DMS53 treated with DMSO at 0.1 percent for 48 hours (cell line): ENCODE measurements around the gene EXOC3L1.

Experiments used
- DNase-seq: peaks from one replicate; lab custom pipeline; 2025; ENCODE audit not compliant: unreplicated experiment; lab: John Stamatoyannopoulos, UW

The EXOC3L1 gene

GRCh38 chr16:67183627-67184452, 6.1 kb downstream of the EXOC3L1 start, which contains the start of gene MATCAP1:
Gene MATCAP1 (minus strand): TSS chr16:67183963. CDS start chr16:67180610, 3,353 bp downstream.
- DNase-seq = peak; percentile 87

GRCh38 chr16:67183284-67183626, 6.7 kb downstream of the EXOC3L1 start:
- no peak for DNase-seq

GRCh38 chr16:67182288-67182687, 7.6 kb downstream of the EXOC3L1 start:
- DNase-seq = no peak

GRCh38 chr16:67181346-67181745, 8.6 kb downstream of the EXOC3L1 start:
- no peak for DNase-seq

GRCh38 chr16:67180166-67180565, 9.8 kb downstream of the EXOC3L1 start:
- DNase-seq = no peak

- no peak for DNase-seq
Measured at GRCh38 chr16:67179421-67180080, 10.4 kb downstream of the EXOC3L1 start.

GRCh38 chr16:67177743-67178699, 11.9 kb downstream of the EXOC3L1 start:
- peak; percentile 76 for DNase-seq

GRCh38 chr16:67176662-67177061, 13.3 kb downstream of the EXOC3L1 start:
- DNase-seq = no peak

- no peak for DNase-seq
Measured at GRCh38 chr16:67174706-67175231, 15.2 kb downstream of the EXOC3L1 start.

- peak; percentile 79 for DNase-seq
Measured at GRCh38 chr16:67173808-67174705, 15.9 kb downstream of the EXOC3L1 start.

GRCh38 chr16:67173323-67173722, 16.6 kb downstream of the EXOC3L1 start:
- no peak for DNase-seq

- DNase-seq = no peak
Measured at GRCh38 chr16:67170949-67171649, 18.8 kb downstream of the EXOC3L1 start.

- peak; percentile 55 for DNase-seq
Measured at GRCh38 chr16:67170168-67170948, 19.6 kb downstream of the EXOC3L1 start, which contains the start of gene NOL3. Gene NOL3 (plus strand): TSS chr16:67170538.

GRCh38 chr16:67169642-67170167, 20.2 kb downstream of the EXOC3L1 start:
- DNase-seq = no peak

GRCh38 chr16:67169011-67169451, 20.9 kb downstream of the EXOC3L1 start:
- no peak for DNase-seq

GRCh38 chr16:67167588-67167987, 22.3 kb downstream of the EXOC3L1 start:
- no peak for DNase-seq

GRCh38 chr16:67166598-67167168, 23.3 kb downstream of the EXOC3L1 start:
- no peak for DNase-seq

GRCh38 chr16:67166110-67166547, 23.8 kb downstream of the EXOC3L1 start:
- no peak for DNase-seq
